GM10847 (cell line): ENCODE results near the gene CRTAP.

Experiments used
- POLR2A ChIP-seq: IDR thresholded peaks from 2 replicates; pipeline ENCODE4 v1.6.1; 2011; ENCODE audit not compliant: insufficient read length; ENCODE audit errors: extremely low read depth

CRTAP gene

GRCh38 chr3:33181229-33181628, 67.4 kb downstream of the CRTAP start:
- no peak for TF ChIP-seq POLR2A

GRCh38 chr3:33184863-33185262, 71.0 kb downstream of the CRTAP start:
- no peak for TF ChIP-seq POLR2A

GRCh38 chr3:33186524-33187367, 72.9 kb downstream of the CRTAP start:
- TF ChIP-seq POLR2A, result no peak

GRCh38 chr3:33187368-33187634, 73.5 kb downstream of the CRTAP start:
- no peak for TF ChIP-seq POLR2A

GRCh38 chr3:33194303-33194702, 80.5 kb downstream of the CRTAP start:
- no peak for TF ChIP-seq POLR2A

- no peak for TF ChIP-seq POLR2A
Observed at GRCh38 chr3:33196538-33196937, 82.7 kb downstream of the CRTAP start.
